GM18951 (cell line): ENCODE data around the gene INKA1.
"Not testable (repeated sequence)": the region's sequence is repeated elsewhere in the genome, so short reads cannot be mapped to it uniquely, and the experiment has no call there.

Source experiments
- POLR2A ChIP-seq: IDR thresholded peaks from 4 replicates; pipeline ENCODE4 v1.6.1; 2011; ENCODE audit warnings: mild to moderate bottlenecking; ENCODE audit not compliant: insufficient read length, insufficient read depth; ENCODE audit errors: extremely low read depth
- in situ Hi-C: fragments of 300-500 bp; cut with MboI; formaldehyde crosslinking; loops from one replicate; pipeline ENCODE4 v1.12.0; 2022; ENCODE audit warnings: low sequenced_read_pairs, mixed read lengths, inconsistent platforms; ENCODE audit not compliant: unreplicated experiment

Gene INKA1

GRCh38 chr3:49807431-49808114, 4.5 kb downstream of the INKA1 start:
- TF ChIP-seq POLR2A, result no peak
- in situ Hi-C loops, result no loop called here

- in situ Hi-C loops, result no loop called here
These were observed 9.9 kb downstream of the INKA1 start for GRCh38 chr3:49812916-49813496.

GRCh38 chr3:49813497-49814174, 10.6 kb downstream of the INKA1 start, which contains the start of gene UBA7:
Gene UBA7, minus strand, starts transcription at chr3:49813953. Its CDS starts 166 bp downstream, at chr3:49813787.
- TF ChIP-seq POLR2A, result peak; percentile 59
- in situ Hi-C loops, result no loop called here

More at GRCh38 chr3:49812916-49813496, 9.9 kb downstream of the INKA1 start:
- no peak for TF ChIP-seq POLR2A

- in situ Hi-C loops, result not testable (repeated sequence)
These were observed 20.1 kb downstream of the INKA1 start for GRCh38 chr3:49823131-49823530.

GRCh38 chr3:49826016-49826415, 23.0 kb downstream of the INKA1 start:
- no peak for TF ChIP-seq POLR2A
- in situ Hi-C loops, result no loop called here

- no peak for TF ChIP-seq POLR2A
- in situ Hi-C loops, result no loop called here
These were observed 28.3 kb downstream of the INKA1 start for GRCh38 chr3:49831341-49831740.

GRCh38 chr3:49839193-49839809, 36.2 kb downstream of the INKA1 start:
- TF ChIP-seq POLR2A, result no peak
- in situ Hi-C loops, result no loop called here

GRCh38 chr3:49840388-49840787, 37.3 kb downstream of the INKA1 start:
- no peak for TF ChIP-seq POLR2A
- in situ Hi-C loops, result no loop called here

GRCh38 chr3:49841126-49841696, 38.1 kb downstream of the INKA1 start:
- no peak for TF ChIP-seq POLR2A
- in situ Hi-C loops, result no loop called here

GRCh38 chr3:49841806-49842205, 38.7 kb downstream of the INKA1 start:
- in situ Hi-C loops, result no loop called here
- no peak for TF ChIP-seq POLR2A

- in situ Hi-C loops, result no loop called here
- TF ChIP-seq POLR2A, result no peak
These were observed 39.9 kb downstream of the INKA1 start for GRCh38 chr3:49842843-49843517.

GRCh38 chr3:49844464-49845183, 41.6 kb downstream of the INKA1 start:
- no peak for TF ChIP-seq POLR2A
- in situ Hi-C loops, result no loop called here
